Spleen (tissue), 7 donors: ENCODE measurements around the gene ITGA6.

Experiments used
- POLR2A ChIP-seq, 3 donors: fragments of 450-650 bp; IDR thresholded peaks; one replicate each; pipeline ENCODE4 v1.5.1; 2017; ENCODE audit warnings: antibody characterized with exemption in 3 of 3, mild to moderate bottlenecking in 1 of 3
- POLR2AphosphoS5 ChIP-seq, 3 donors: sonication (generic); formaldehyde crosslinking; IDR thresholded peaks; one replicate each; pipeline ENCODE4 v1.5.1; 2017; ENCODE audit warnings: antibody characterized with exemption in 3 of 3
- TF ChIP-seq, protein P1 (sequence below), 11 experiments: fragments of 200-600 bp in 7 of 11; fragments of 450-650 bp in 4 of 11; sonication (generic) in 4 of 11; IDR thresholded peaks in 8 of 11; conservative IDR thresholded peaks in 3 of 11; 1 replicate in 7 of 11; 2 replicates in 4 of 11; pipeline versions ENCODE4 v1.4.0 to v1.8.0; 2016 to 2021; ENCODE audit warnings: antibody characterized with exemption in 11 of 11, inconsistent platforms in 4 of 11, mild to moderate bottlenecking in 1 of 11
- donor health status: DM: no; HTN: no; CAD: no; lungs with moderate emphysema.
- donor health status: DM: no; HTN: no; CAD: no.
- donor health status: DM: no; HTN: no; CAD: no.

DNA sequence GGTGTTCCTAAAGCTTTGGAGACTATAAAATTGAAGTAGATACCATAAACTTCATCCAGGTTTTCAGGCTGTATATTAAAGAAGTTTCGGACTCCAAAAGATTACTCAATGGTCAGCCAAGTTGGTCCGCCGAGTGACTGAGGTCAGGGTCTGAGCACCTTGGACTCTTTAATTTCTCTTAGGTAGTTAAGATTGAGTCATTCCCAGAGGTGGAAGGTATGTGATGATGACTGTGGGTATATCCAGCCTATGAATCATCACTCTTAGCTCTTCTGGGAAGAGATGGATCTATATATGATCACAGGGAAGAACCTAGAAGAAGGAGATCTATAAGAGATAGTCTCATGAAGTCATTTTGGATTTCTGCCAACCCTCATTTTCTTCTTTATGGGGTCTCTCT lies 3.3 kb downstream of the ITGA6 start:
- TF ChIP-seq, protein P1, sequence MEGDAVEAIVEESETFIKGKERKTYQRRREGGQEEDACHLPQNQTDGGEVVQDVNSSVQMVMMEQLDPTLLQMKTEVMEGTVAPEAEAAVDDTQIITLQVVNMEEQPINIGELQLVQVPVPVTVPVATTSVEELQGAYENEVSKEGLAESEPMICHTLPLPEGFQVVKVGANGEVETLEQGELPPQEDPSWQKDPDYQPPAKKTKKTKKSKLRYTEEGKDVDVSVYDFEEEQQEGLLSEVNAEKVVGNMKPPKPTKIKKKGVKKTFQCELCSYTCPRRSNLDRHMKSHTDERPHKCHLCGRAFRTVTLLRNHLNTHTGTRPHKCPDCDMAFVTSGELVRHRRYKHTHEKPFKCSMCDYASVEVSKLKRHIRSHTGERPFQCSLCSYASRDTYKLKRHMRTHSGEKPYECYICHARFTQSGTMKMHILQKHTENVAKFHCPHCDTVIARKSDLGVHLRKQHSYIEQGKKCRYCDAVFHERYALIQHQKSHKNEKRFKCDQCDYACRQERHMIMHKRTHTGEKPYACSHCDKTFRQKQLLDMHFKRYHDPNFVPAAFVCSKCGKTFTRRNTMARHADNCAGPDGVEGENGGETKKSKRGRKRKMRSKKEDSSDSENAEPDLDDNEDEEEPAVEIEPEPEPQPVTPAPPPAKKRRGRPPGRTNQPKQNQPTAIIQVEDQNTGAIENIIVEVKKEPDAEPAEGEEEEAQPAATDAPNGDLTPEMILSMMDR (IDR thresholded peaks at IDR 0.05 in 8 of 11, conservative IDR thresholded peaks at IDR 0.05 in 3 of 11), result no peak
- TF ChIP-seq POLR2AphosphoS5 (IDR thresholded peaks at IDR 0.05), result no peak
- no peak for TF ChIP-seq POLR2A (IDR thresholded peaks at IDR 0.05)
